Keratinocyte (primary cell): ENCODE data around the gene FAM110A. TPM values are rescaled to one million over a fixed set of nuclear protein-coding genes. Genes with fewer than 3 reads are reported as not detected.

Experiments used
- polyA plus RNA-seq, 5 experiments: library from polyadenylated mRNA; depleted of rRNA in 3 of 5; stranded (reverse) in 3 of 5; stranded (forward) in 1 of 5; unstranded in 1 of 5; fragments of >200 nt; gene quantifications; 1 replicate in 1 of 5; 2 replicates in 3 of 5; 3 replicates in 1 of 5; pipeline versions ENCODE4 v1.2.1 to v1.2.3, GENCODE V29; 2011 to 2012; ENCODE audit warnings: missing spikeins in 2 of 5, low read depth in 1 of 5, low replicate concordance in 1 of 5

FAM110A gene
- polyA plus RNA-seq, 1 donor (not counting 4 experiments of a cell fraction or from before 2014, with no cell fraction given), result 12.3 TPM

Other genes with a start within 250 kb of the FAM110A start
- not detected in 3 replicates for gene TCF15, start 223.4 kb upstream of the FAM110A start, polyA plus RNA-seq
- gene SRXN1, start 180.5 kb upstream of the FAM110A start, polyA plus RNA-seq, result 49.9 to 55.3 TPM (median 51.7 TPM) in 3 replicates
- gene SCRT2, start 157.9 kb upstream of the FAM110A start, polyA plus RNA-seq, result not detected in 3 replicates
- 0.55 to 1.1 TPM (median 0.84 TPM) in 3 replicates for gene SLC52A3, start 65.2 kb upstream of the FAM110A start, polyA plus RNA-seq
- gene ANGPT4, start 82.6 kb downstream of the FAM110A start, polyA plus RNA-seq, result not detected in 3 replicates
- gene RSPO4, start 168.6 kb downstream of the FAM110A start, polyA plus RNA-seq, result not detected in 3 replicates